Measurements from ENCODE around the gene GYPB.
"Not testable (repeated sequence)": the region's sequence is repeated elsewhere in the genome, so short reads cannot be mapped to it uniquely, and the experiment has no call there.

The GYPB gene

GRCh38 chr4:144049495-144050424 is 30.6 kb upstream of the GYPB start:
- H2AFZ ChIP-seq (ENCODE audit: low read length); H3K4me1 ChIP-seq (ENCODE audit: insufficient read depth, low read length, poor library complexity, severe bottlenecking); H3K4me2 ChIP-seq (ENCODE audit: low read depth, low read length, poor library complexity, severe bottlenecking); H4K20me1 ChIP-seq (ENCODE audit: insufficient read depth, low read length, poor library complexity, severe bottlenecking); H3K9ac ChIP-seq (ENCODE audit: low read depth, low read length, poor library complexity, severe bottlenecking); H3K9me2 ChIP-seq (replicated peaks; ENCODE audit: low read depth, low read length); H3K36me3 ChIP-seq (ENCODE audit: insufficient read depth, low read length); H3K9me3 ChIP-seq (ENCODE audit: insufficient read depth, low read depth, low read length); H3F3A ChIP-seq (ENCODE audit: low read depth); H3K27me3 ChIP-seq (ENCODE audit: insufficient read depth, low read length, poor library complexity, severe bottlenecking); H3K79me2 ChIP-seq (ENCODE audit: insufficient read depth, low read length); H3K4me3 ChIP-seq (ENCODE audit: low read length, poor library complexity, severe bottlenecking): not testable (repeated sequence)

- H3K36me3 ChIP-seq (ENCODE audit: insufficient read depth, low read length); H3K9me2 ChIP-seq (replicated peaks; ENCODE audit: low read depth, low read length); H4K20me1 ChIP-seq (ENCODE audit: insufficient read depth, low read length, poor library complexity, severe bottlenecking); H3K4me3 ChIP-seq (ENCODE audit: low read length, poor library complexity, severe bottlenecking); H3K9me3 ChIP-seq (ENCODE audit: insufficient read depth, low read depth, low read length); H3K9ac ChIP-seq (ENCODE audit: low read depth, low read length, poor library complexity, severe bottlenecking); H3F3A ChIP-seq (ENCODE audit: low read depth); H3K27me3 ChIP-seq (ENCODE audit: insufficient read depth, low read length, poor library complexity, severe bottlenecking); H3K79me2 ChIP-seq (ENCODE audit: insufficient read depth, low read length); H3K4me2 ChIP-seq (ENCODE audit: low read depth, low read length, poor library complexity, severe bottlenecking); H3K4me1 ChIP-seq (ENCODE audit: insufficient read depth, low read length, poor library complexity, severe bottlenecking); H2AFZ ChIP-seq (ENCODE audit: low read length): not testable (repeated sequence)
Measured at GRCh38 chr4:144044936-144045335, 25.8 kb upstream of the GYPB start.

GRCh38 chr4:144032580-144032979 is 13.4 kb upstream of the GYPB start:
- not testable (repeated sequence) for H2AFZ ChIP-seq (ENCODE audit: low read length); H3K9me2 ChIP-seq (replicated peaks; ENCODE audit: low read depth, low read length); H3K4me3 ChIP-seq (ENCODE audit: low read length, poor library complexity, severe bottlenecking); H4K20me1 ChIP-seq (ENCODE audit: insufficient read depth, low read length, poor library complexity, severe bottlenecking); H3K36me3 ChIP-seq (ENCODE audit: insufficient read depth, low read length); H3F3A ChIP-seq (ENCODE audit: low read depth); H3K4me2 ChIP-seq (ENCODE audit: low read depth, low read length, poor library complexity, severe bottlenecking); H3K27me3 ChIP-seq (ENCODE audit: insufficient read depth, low read length, poor library complexity, severe bottlenecking); H3K9ac ChIP-seq (ENCODE audit: low read depth, low read length, poor library complexity, severe bottlenecking); H3K9me3 ChIP-seq (ENCODE audit: insufficient read depth, low read depth, low read length); H3K79me2 ChIP-seq (ENCODE audit: insufficient read depth, low read length)
- peaks cover 19% of the 10 kb centered on the region for H3K4me1 ChIP-seq (ENCODE audit: insufficient read depth, low read length, poor library complexity, severe bottlenecking)

GRCh38 chr4:144031875-144032274 is 12.7 kb upstream of the GYPB start:
- H3K9ac ChIP-seq (ENCODE audit: low read depth, low read length, poor library complexity, severe bottlenecking); H3K36me3 ChIP-seq (ENCODE audit: insufficient read depth, low read length); H3K4me3 ChIP-seq (ENCODE audit: low read length, poor library complexity, severe bottlenecking); H4K20me1 ChIP-seq (ENCODE audit: insufficient read depth, low read length, poor library complexity, severe bottlenecking); H3F3A ChIP-seq (ENCODE audit: low read depth); H3K4me2 ChIP-seq (ENCODE audit: low read depth, low read length, poor library complexity, severe bottlenecking); H3K9me2 ChIP-seq (replicated peaks; ENCODE audit: low read depth, low read length); H3K79me2 ChIP-seq (ENCODE audit: insufficient read depth, low read length); H3K9me3 ChIP-seq (ENCODE audit: insufficient read depth, low read depth, low read length); H2AFZ ChIP-seq (ENCODE audit: low read length); H3K27me3 ChIP-seq (ENCODE audit: insufficient read depth, low read length, poor library complexity, severe bottlenecking): not testable (repeated sequence)
- H3K4me1 ChIP-seq (ENCODE audit: insufficient read depth, low read length, poor library complexity, severe bottlenecking) = peaks cover 19% of the 10 kb centered on the region

- Histone ChIP-seq H3K4me1 (ENCODE audit: insufficient read depth, low read length, poor library complexity, severe bottlenecking) (peaks cover 19% of the 10 kb centered on the region), H3K4me3 (ENCODE audit: low read length, poor library complexity, severe bottlenecking) (peak overlapping the region; percentile 39), H2AFZ (ENCODE audit: low read length) (peak overlapping the region; percentile 67; the same call in 1 of the 2 replicates), H3K4me2 (ENCODE audit: low read depth, low read length, poor library complexity, severe bottlenecking) (peak overlapping the region; percentile 52)
- H3K9me3 ChIP-seq (ENCODE audit: insufficient read depth, low read depth, low read length); H3K36me3 ChIP-seq (ENCODE audit: insufficient read depth, low read length); H3K9ac ChIP-seq (ENCODE audit: low read depth, low read length, poor library complexity, severe bottlenecking); H3K9me2 ChIP-seq (replicated peaks; ENCODE audit: low read depth, low read length); H3K79me2 ChIP-seq (ENCODE audit: insufficient read depth, low read length); H3F3A ChIP-seq (ENCODE audit: low read depth); H3K27me3 ChIP-seq (ENCODE audit: insufficient read depth, low read length, poor library complexity, severe bottlenecking); H4K20me1 ChIP-seq (ENCODE audit: insufficient read depth, low read length, poor library complexity, severe bottlenecking): not testable (repeated sequence)
Measured at GRCh38 chr4:144031369-144031768, 12.2 kb upstream of the GYPB start.

- H4K20me1 ChIP-seq (ENCODE audit: insufficient read depth, low read length, poor library complexity, severe bottlenecking); H3F3A ChIP-seq (ENCODE audit: low read depth); H3K9me2 ChIP-seq (replicated peaks; ENCODE audit: low read depth, low read length); H3K9me3 ChIP-seq (ENCODE audit: insufficient read depth, low read depth, low read length); H3K36me3 ChIP-seq (ENCODE audit: insufficient read depth, low read length); H3K79me2 ChIP-seq (ENCODE audit: insufficient read depth, low read length); H3K9ac ChIP-seq (ENCODE audit: low read depth, low read length, poor library complexity, severe bottlenecking); H3K27me3 ChIP-seq (ENCODE audit: insufficient read depth, low read length, poor library complexity, severe bottlenecking): not testable (repeated sequence)
- H3K4me3 ChIP-seq (ENCODE audit: low read length, poor library complexity, severe bottlenecking) = peak overlapping the region; percentile 39
- peak overlapping the region; percentile 52 for H3K4me2 ChIP-seq (ENCODE audit: low read depth, low read length, poor library complexity, severe bottlenecking)
- peaks cover 19% of the 10 kb centered on the region for H3K4me1 ChIP-seq (ENCODE audit: insufficient read depth, low read length, poor library complexity, severe bottlenecking)
- peak overlapping the region; percentile 67; the same call in 1 of the 2 replicates for H2AFZ ChIP-seq (ENCODE audit: low read length)
Measured at GRCh38 chr4:144030708-144031107, 11.5 kb upstream of the GYPB start.

GRCh38 chr4:144026682-144027081 is 7.5 kb upstream of the GYPB start:
- H3K9me2 ChIP-seq (replicated peaks; ENCODE audit: low read depth, low read length); H3K79me2 ChIP-seq (ENCODE audit: insufficient read depth, low read length); H4K20me1 ChIP-seq (ENCODE audit: insufficient read depth, low read length, poor library complexity, severe bottlenecking); H3K27me3 ChIP-seq (ENCODE audit: insufficient read depth, low read length, poor library complexity, severe bottlenecking); H3K36me3 ChIP-seq (ENCODE audit: insufficient read depth, low read length); H3K4me3 ChIP-seq (ENCODE audit: low read length, poor library complexity, severe bottlenecking); H3K9ac ChIP-seq (ENCODE audit: low read depth, low read length, poor library complexity, severe bottlenecking); H3F3A ChIP-seq (ENCODE audit: low read depth); H3K4me2 ChIP-seq (ENCODE audit: low read depth, low read length, poor library complexity, severe bottlenecking); H3K9me3 ChIP-seq (ENCODE audit: insufficient read depth, low read depth, low read length); H2AFZ ChIP-seq (ENCODE audit: low read length): not testable (repeated sequence)
- H3K4me1 ChIP-seq (ENCODE audit: insufficient read depth, low read length, poor library complexity, severe bottlenecking) = peaks cover 19% of the 10 kb centered on the region
